BE2C (cell line): ENCODE data around the gene GYPE.
"Not testable (repeated sequence)": the region's sequence is repeated elsewhere in the genome, so short reads cannot be mapped to it uniquely, and the experiment has no call there.

ENCODE experiments used
- DNase-seq: peaks from one replicate; pipeline ENCODE4 v3.0.0-alpha.2; 2020
- H3K27me3 ChIP-seq: fragments of 250-450 bp; sonication (Bioruptor Pico); 2 replicates; pipeline ENCODE4 v1.5.1; 2020; ENCODE audit warnings: mild to moderate bottlenecking
- H3K36me3 ChIP-seq: fragments of 250-450 bp; sonication (Bioruptor Pico); 2 replicates; pipeline ENCODE4 v1.5.1; 2020; ENCODE audit warnings: mild to moderate bottlenecking
- H3K4me1 ChIP-seq: fragments of 250-450 bp; sonication (Bioruptor Pico); 2 replicates; pipeline ENCODE4 v1.5.1; 2020
- H3K4me3 ChIP-seq: 2 replicates; pipeline ENCODE4 v1.5.1; 2011; ENCODE audit warnings: low read depth, low read length
- H3K9me3 ChIP-seq: fragments of 250-450 bp; sonication (Bioruptor Pico); 2 replicates; pipeline ENCODE4 v1.5.1; 2020
- CTCF ChIP-seq: IDR thresholded peaks from 2 replicates; pipeline ENCODE4 v1.5.1; 2012; ENCODE audit warnings: mild to moderate bottlenecking, low read depth, low read length

The GYPE gene

GRCh38 chr4:143907811-143908210 is 2.5 kb upstream of the GYPE start:
- H3K4me1 ChIP-seq, H3K4me3 ChIP-seq, H3K27me3 ChIP-seq, H3K9me3 ChIP-seq, H3K36me3 ChIP-seq: not testable (repeated sequence)
- peak; percentile 7 for DNase-seq
- TF ChIP-seq CTCF, result peak; percentile 49

DNA sequence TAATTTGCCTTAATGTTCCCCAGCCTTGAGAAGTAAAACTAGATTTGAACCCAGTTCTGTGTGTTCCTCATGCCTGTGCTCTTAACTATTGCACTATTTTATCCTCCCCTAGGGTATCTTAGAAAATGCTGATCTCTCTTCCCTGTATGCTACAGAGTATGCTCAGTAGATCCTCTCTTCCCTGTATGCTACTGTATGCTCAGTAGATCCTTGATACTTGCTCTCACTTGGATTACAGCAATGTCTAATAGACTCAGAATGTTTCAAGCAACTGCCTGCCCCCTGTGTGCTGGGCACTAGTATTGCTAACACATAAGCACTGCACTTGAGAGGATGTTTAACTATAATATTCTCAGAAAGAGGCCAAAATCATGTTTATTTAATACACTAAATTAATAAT is 928 bp downstream of the GYPE start:
- DNase-seq, H3K27me3 ChIP-seq, H3K36me3 ChIP-seq, H3K4me3 ChIP-seq, H3K4me1 ChIP-seq, H3K9me3 ChIP-seq: not testable (repeated sequence)

- not testable (repeated sequence) for H3K36me3 ChIP-seq, H3K27me3 ChIP-seq, H3K4me1 ChIP-seq, H3K9me3 ChIP-seq, DNase-seq, H3K4me3 ChIP-seq
These were observed 15.0 kb downstream of the GYPE start for GRCh38 chr4:143890323-143890722.

- not testable (repeated sequence) for H3K4me1 ChIP-seq, H3K4me3 ChIP-seq, H3K27me3 ChIP-seq, H3K9me3 ChIP-seq, DNase-seq, H3K36me3 ChIP-seq
These were observed 17.2 kb downstream of the GYPE start for GRCh38 chr4:143888189-143888588.

- H3K9me3 ChIP-seq, H3K4me3 ChIP-seq, H3K4me1 ChIP-seq, H3K27me3 ChIP-seq, H3K36me3 ChIP-seq, DNase-seq: not testable (repeated sequence)
These were observed 20.4 kb downstream of the GYPE start for GRCh38 chr4:143884965-143885364.

GRCh38 chr4:143883529-143883928 is 21.8 kb downstream of the GYPE start:
- no peaks in the 10 kb centered on the region for H3K36me3 ChIP-seq
- TF ChIP-seq CTCF, result no peak
- H3K4me3 ChIP-seq, result no peak overlapping the region
- H3K4me1 ChIP-seq, result no peaks in the 10 kb centered on the region
- no peaks in the 10 kb centered on the region for H3K27me3 ChIP-seq
- H3K9me3 ChIP-seq, result no peaks in the 10 kb centered on the region
- no peak for DNase-seq

DNA sequence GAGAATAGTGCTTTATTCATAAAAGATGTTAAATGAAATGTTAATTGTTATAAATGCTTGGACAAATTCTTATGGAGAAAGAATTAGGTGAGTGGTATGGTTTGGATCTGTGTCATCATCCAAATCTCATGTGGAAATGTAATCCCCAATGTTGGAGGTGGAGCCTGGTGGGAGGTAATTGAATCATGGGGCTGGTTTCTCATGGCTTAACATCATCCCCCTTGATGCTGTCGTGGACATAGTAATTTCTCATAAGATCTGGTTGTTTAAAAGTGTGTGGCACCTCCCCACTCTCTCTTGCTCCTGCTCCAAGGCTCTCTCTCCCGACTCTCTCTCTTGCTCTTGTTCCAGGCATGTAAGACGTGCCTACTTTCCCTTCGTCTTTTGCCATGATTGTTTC is 22.5 kb downstream of the GYPE start:
- Histone ChIP-seq H3K9me3 (no peaks in the 10 kb centered on the region), H3K4me3 (no peak overlapping the region), H3K36me3 (no peaks in the 10 kb centered on the region), H3K27me3 (no peaks in the 10 kb centered on the region), H3K4me1 (no peaks in the 10 kb centered on the region)
- no peak for TF ChIP-seq CTCF
- DNase-seq, result no peak

DNA sequence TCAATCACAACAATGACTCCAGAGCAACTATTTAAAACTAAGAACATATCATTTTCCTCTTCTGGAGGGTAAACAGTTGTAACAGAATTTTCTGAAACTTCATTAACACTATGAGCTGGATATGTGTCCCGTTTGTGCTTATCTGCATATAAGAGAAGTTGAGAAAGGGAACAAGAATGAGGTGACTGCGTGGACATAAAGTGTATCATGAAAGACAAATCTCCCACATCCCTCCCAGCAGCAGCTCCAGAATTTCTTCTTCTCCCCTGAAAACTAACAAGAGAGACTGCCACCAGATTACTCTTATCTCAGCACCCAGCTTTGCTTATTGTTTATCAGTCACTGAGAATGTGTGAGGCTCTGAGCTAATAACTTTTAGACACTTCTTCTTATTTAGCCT is 25.8 kb downstream of the GYPE start:
- H3K27me3 ChIP-seq, H3K36me3 ChIP-seq, H3K4me3 ChIP-seq, H3K4me1 ChIP-seq, DNase-seq, H3K9me3 ChIP-seq: not testable (repeated sequence)

DNA sequence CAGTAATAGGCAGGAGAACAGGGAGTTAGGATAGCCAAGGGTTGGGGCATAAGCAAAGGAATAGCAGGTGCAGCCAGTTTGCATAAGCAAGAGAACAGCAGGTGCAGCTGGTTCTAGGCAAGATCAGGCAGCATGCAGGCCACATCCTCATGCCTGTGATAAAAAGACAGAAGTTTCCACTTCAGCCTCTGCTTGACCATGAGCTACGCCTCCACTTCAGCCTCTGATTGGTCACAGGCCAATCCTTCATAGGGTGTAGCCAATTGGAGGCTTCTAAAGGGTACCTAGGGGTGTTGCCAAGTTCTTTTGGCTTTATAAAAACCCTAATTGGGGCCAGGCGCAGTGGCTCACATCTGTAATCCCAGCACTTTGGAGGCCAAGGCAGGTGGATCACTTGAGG is 30.0 kb downstream of the GYPE start:
- H3K9me3 ChIP-seq, H3K36me3 ChIP-seq, H3K4me3 ChIP-seq, H3K4me1 ChIP-seq, DNase-seq, H3K27me3 ChIP-seq: not testable (repeated sequence)

- H3K4me3 ChIP-seq, H3K36me3 ChIP-seq, H3K9me3 ChIP-seq, DNase-seq, H3K4me1 ChIP-seq, H3K27me3 ChIP-seq: not testable (repeated sequence)
These were observed 34.7 kb downstream of the GYPE start for GRCh38 chr4:143870523-143871268.

GRCh38 chr4:143869925-143870324 is 35.4 kb downstream of the GYPE start:
- not testable (repeated sequence) for H3K4me3 ChIP-seq, H3K9me3 ChIP-seq, H3K36me3 ChIP-seq, H3K27me3 ChIP-seq, DNase-seq, H3K4me1 ChIP-seq

- H3K4me1 ChIP-seq, H3K27me3 ChIP-seq, H3K36me3 ChIP-seq, DNase-seq, H3K4me3 ChIP-seq, H3K9me3 ChIP-seq: not testable (repeated sequence)
These were observed 42.6 kb downstream of the GYPE start for GRCh38 chr4:143862716-143863115.
